Measurements from ENCODE around the gene SIRT7. TPM values are rescaled to one million over a fixed set of nuclear protein-coding genes. Genes with fewer than 3 reads are reported as not detected.
A peak's percentile ranks its signal among the peaks of the same experiment; 100 is the strongest.

SIRT7 gene
- total RNA-seq, 1 experiment from 2014 or later = 51.6 TPM

DNA sequence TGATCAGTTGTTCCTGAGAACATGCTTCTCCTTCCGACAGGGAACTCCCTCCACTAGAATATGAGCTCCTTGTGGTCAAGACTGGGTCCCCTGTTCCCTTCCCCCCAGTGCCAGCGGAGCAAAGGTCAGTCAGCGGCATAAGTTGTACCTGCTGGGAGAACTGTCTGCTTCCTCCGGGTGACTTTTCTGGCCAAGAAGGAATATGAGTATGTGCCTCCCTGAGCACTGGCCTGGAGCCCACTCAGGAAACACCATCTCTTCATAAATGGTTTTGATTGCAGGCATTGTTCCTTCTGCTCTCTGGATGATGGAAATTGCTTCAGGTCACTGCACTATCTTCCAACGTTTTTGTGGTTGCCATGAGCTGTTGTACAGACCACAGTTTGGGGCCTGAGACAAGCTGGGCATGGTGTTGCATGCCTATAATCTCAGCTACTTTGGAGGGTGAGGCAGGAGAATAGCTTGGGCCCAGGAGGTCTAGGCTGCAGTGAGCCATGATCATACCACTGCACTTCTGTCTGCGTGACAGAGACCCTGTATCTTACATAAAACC lies 54.8 kb downstream of the SIRT7 start:
- peaks cover 13% of the 10 kb centered on the region; the same call in 1 of the 2 replicates for H3K36me3 ChIP-seq (ENCODE audit: low read depth, low read length)
- H3K9ac ChIP-seq (ENCODE audit: low read length) = no peak overlapping the region
- DNase-seq (no peak), ATAC-seq (no peak)
- H3K4me2 ChIP-seq (ENCODE audit: low read length) = peak overlapping the region; percentile 94
- H3K79me2 ChIP-seq (ENCODE audit: low read length) = peaks cover 61% of the 10 kb centered on the region
- H3F3A ChIP-seq (ENCODE audit: low read length, unreplicated experiment) = peaks cover 16% of the 10 kb centered on the region
- BruUV-seq (replicated peaks) = no TSS peak
- H3K27ac ChIP-seq (ENCODE audit: low read length) = no peak overlapping the region
- no peaks in the 10 kb centered on the region for H3K9me3 ChIP-seq (ENCODE audit: low read length)
- ChIA-PET CTCF (no interaction called here), POLR2A (ENCODE audit: unreplicated experiment) (interaction anchor here (0.6 kb wide), 1 partner anchor 352 kb away, joined by 3 read pairs; no protein-coding TSS in a partner anchor)
- no peaks in the 10 kb centered on the region for H3K9me2 ChIP-seq (replicated peaks; ENCODE audit: low read length)
- H4K20me1 ChIP-seq (ENCODE audit: low read length) = peaks cover 18% of the 10 kb centered on the region
- H3K4me1 ChIP-seq (ENCODE audit: insufficient read depth, low read length) = peaks cover 44% of the 10 kb centered on the region
- H3K27me3 ChIP-seq (ENCODE audit: low read length) = no peaks in the 10 kb centered on the region
- intact Hi-C loops (cut with micrococcal nuclease) = no loop called here
- H3K4me3 ChIP-seq (ENCODE audit: low read length) = peak overlapping the region; percentile 44; the same call in 1 of the 2 replicates
- no peak for TF ChIP-seq EZH2 (IDR thresholded peaks at IDR 0.05; ENCODE audit: low read length, unreplicated experiment)
- TF ChIP-seq, protein P1, sequence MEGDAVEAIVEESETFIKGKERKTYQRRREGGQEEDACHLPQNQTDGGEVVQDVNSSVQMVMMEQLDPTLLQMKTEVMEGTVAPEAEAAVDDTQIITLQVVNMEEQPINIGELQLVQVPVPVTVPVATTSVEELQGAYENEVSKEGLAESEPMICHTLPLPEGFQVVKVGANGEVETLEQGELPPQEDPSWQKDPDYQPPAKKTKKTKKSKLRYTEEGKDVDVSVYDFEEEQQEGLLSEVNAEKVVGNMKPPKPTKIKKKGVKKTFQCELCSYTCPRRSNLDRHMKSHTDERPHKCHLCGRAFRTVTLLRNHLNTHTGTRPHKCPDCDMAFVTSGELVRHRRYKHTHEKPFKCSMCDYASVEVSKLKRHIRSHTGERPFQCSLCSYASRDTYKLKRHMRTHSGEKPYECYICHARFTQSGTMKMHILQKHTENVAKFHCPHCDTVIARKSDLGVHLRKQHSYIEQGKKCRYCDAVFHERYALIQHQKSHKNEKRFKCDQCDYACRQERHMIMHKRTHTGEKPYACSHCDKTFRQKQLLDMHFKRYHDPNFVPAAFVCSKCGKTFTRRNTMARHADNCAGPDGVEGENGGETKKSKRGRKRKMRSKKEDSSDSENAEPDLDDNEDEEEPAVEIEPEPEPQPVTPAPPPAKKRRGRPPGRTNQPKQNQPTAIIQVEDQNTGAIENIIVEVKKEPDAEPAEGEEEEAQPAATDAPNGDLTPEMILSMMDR (conservative IDR thresholded peaks at IDR 0.05; ENCODE audit: low read depth, low read length) = no peak
- TF ChIP-seq EZH2phosphoT487 (IDR thresholded peaks at IDR 0.05; ENCODE audit: borderline replicate concordance, low read length) = no peak
- no peak overlapping the region for H2AFZ ChIP-seq (ENCODE audit: low read length)

Other genes with a start within 250 kb of the SIRT7 start
- 52.6 and 68.8 TPM in 2 replicates for gene ARL16, start 234.4 kb downstream of the SIRT7 start, total RNA-seq (2014; rRNA removed)
- 177 and 194 TPM in 2 replicates for gene HGS, start 234.2 kb downstream of the SIRT7 start, total RNA-seq (2014; rRNA removed)
- 100 and 108 TPM in 2 replicates for gene MRPL12, start 214.8 kb downstream of the SIRT7 start, total RNA-seq (2014; rRNA removed)
- 113 and 117 TPM in 2 replicates for gene SLC25A10, start 205.9 kb downstream of the SIRT7 start, total RNA-seq (2014; rRNA removed)
- gene GCGR, start 114.0 kb downstream of the SIRT7 start, total RNA-seq (2014; rRNA removed) = 0.11 TPM in 1 of 2 replicates, not detected in the other
- gene MCRIP1, start 84.9 kb downstream of the SIRT7 start, total RNA-seq (2014; rRNA removed) = 73.4 and 90.9 TPM in 2 replicates
- not detected in 2 replicates for gene PPP1R27, start 83.1 kb downstream of the SIRT7 start, total RNA-seq (2014; rRNA removed)
- gene P4HB, start 57.6 kb downstream of the SIRT7 start, total RNA-seq (2014; rRNA removed) = 969 and 1,089 TPM in 2 replicates
- gene ARHGDIA, start 46.8 kb downstream of the SIRT7 start, total RNA-seq (2014; rRNA removed) = 201 and 261 TPM in 2 replicates
- gene ALYREF, start 26.6 kb downstream of the SIRT7 start, total RNA-seq (2014; rRNA removed) = 496 and 633 TPM in 2 replicates
- 243 and 268 TPM in 2 replicates for gene ANAPC11, start 26.5 kb downstream of the SIRT7 start, total RNA-seq (2014; rRNA removed)
- 0.07 and 0.17 TPM in 2 replicates for gene NPB, start 15.9 kb downstream of the SIRT7 start, total RNA-seq (2014; rRNA removed)
- 33.3 and 42.7 TPM in 2 replicates for gene PCYT2, start 6.8 kb downstream of the SIRT7 start, total RNA-seq (2014; rRNA removed)
- 22.9 and 37.5 TPM in 2 replicates for gene MAFG, start 9.6 kb upstream of the SIRT7 start, total RNA-seq (2014; rRNA removed)
- 144 and 169 TPM in 2 replicates for gene PYCR1, start 19.1 kb upstream of the SIRT7 start, total RNA-seq (2014; rRNA removed)
- gene MYADML2, start 29.1 kb upstream of the SIRT7 start, total RNA-seq (2014; rRNA removed) = not detected in 2 replicates
- gene NOTUM, start 43.0 kb upstream of the SIRT7 start, total RNA-seq (2014; rRNA removed) = 0.75 TPM in 1 of 2 replicates, not detected in the other
- gene ASPSCR1, start 59.5 kb upstream of the SIRT7 start, total RNA-seq (2014; rRNA removed) = 31.5 and 48.2 TPM in 2 replicates
- gene CENPX, start 104.7 kb upstream of the SIRT7 start, total RNA-seq (2014; rRNA removed) = 344 and 390 TPM in 2 replicates
- 71.5 and 90.0 TPM in 2 replicates for gene LRRC45, start 105.1 kb upstream of the SIRT7 start, total RNA-seq (2014; rRNA removed)
- gene RAC3, start 113.5 kb upstream of the SIRT7 start, total RNA-seq (2014; rRNA removed) = 46.8 and 52.2 TPM in 2 replicates
- gene DCXR, start 119.5 kb upstream of the SIRT7 start, total RNA-seq (2014; rRNA removed) = 135 and 142 TPM in 2 replicates
- gene RFNG, start 133.6 kb upstream of the SIRT7 start, total RNA-seq (2014; rRNA removed) = 46.7 and 46.8 TPM in 2 replicates
- 240 and 287 TPM in 2 replicates for gene GPS1, start 133.7 kb upstream of the SIRT7 start, total RNA-seq (2014; rRNA removed)
- 205 and 262 TPM in 2 replicates for gene DUS1L, start 147.6 kb upstream of the SIRT7 start, total RNA-seq (2014; rRNA removed)
- gene FASN, start 180.1 kb upstream of the SIRT7 start, total RNA-seq (2014; rRNA removed) = 269 and 364 TPM in 2 replicates

All from PC-3 (cell line).